Measurements from ENCODE around the gene GALNT3. TPM values are rescaled to one million over a fixed set of nuclear protein-coding genes. Genes with fewer than 3 reads are reported as not detected.

The GALNT3 gene
- total and polyA plus RNA-seq, 2 of the 13 experiments (the other 11 are each of a cell fraction or from before 2014, with no cell fraction given): 0.29 to 0.30 TPM

GRCh38 chr2:165790466-165790865 is 3.6 kb downstream of the GALNT3 start:
- no TSS peak for BruUV-seq (replicated peaks)
- Histone ChIP-seq H3K9me3 (ENCODE audit: low read length) (no peaks in the 10 kb centered on the region), H3K4me2 (ENCODE audit: low read depth, low read length) (no peak overlapping the region), H3K36me3 (replicated peaks in 1 of 2; ENCODE audit: control insufficient read depth in 1 of 2, insufficient read depth in 2 of 2, low read length in 2 of 2) (no peaks in the 10 kb centered on the region), H3K4me3 (replicated peaks in 1 of 3; ENCODE audit: insufficient read depth in 1 of 3, low read depth in 2 of 3, low read length in 3 of 3) (no peak overlapping the region), H3K27ac (ENCODE audit: extremely low read length, insufficient read depth, low read length) (no peak overlapping the region), H3K27me3 (ENCODE audit: control insufficient read depth in 1 of 2, insufficient read depth in 2 of 2, low read length in 2 of 2) (peaks cover 14 to 33% of the 10 kb centered on the region in 2 experiments; a peak in 4 of 5 replicates), H3K79me2 (ENCODE audit: insufficient read depth, low read length) (no peaks in the 10 kb centered on the region), H2AFZ (ENCODE audit: low read length) (no peak overlapping the region), H3K4me1 (ENCODE audit: insufficient read depth, low read length) (0 out of 2 replicates have a peak, but pooled peaks cover 12% of the 10 kb centered on the region), H4K20me1 (ENCODE audit: insufficient read depth, low read length) (no peaks in the 10 kb centered on the region), H3K9ac (ENCODE audit: insufficient read depth, low read depth, low read length) (no peak overlapping the region)
- ChIA-PET POLR2A (no interaction called here), CTCF (ENCODE audit: low intra/inter-chr PET ratio, low total read pairs) (no interaction called here)
- no peak for TF ChIP-seq ZNF451 (CRISPR knock-in tag; IDR thresholded peaks at IDR 0.05)
- no peak for TF ChIP-seq CBX1 (IDR thresholded peaks at IDR 0.05; ENCODE audit: low read depth)
- no peak for TF ChIP-seq GTF3A (CRISPR knock-in tag; conservative IDR thresholded peaks at IDR 0.05)
- no peak for TF ChIP-seq SNRNP70 (IDR thresholded peaks at IDR 0.05; ENCODE audit: low read depth, low read length)
- no peak for TF ChIP-seq ZNF691 (CRISPR knock-in tag; IDR thresholded peaks at IDR 0.05; ENCODE audit: borderline replicate concordance, low read depth)
- no peak for TF ChIP-seq CENPT (CRISPR knock-in tag; IDR thresholded peaks at IDR 0.05; ENCODE audit: low read depth)
- TF ChIP-seq ZBTB39 (CRISPR knock-in tag; IDR thresholded peaks at IDR 0.05): no peak
- no peak for TF ChIP-seq ESRRA (CRISPR knock-in tag; IDR thresholded peaks at IDR 0.05; ENCODE audit: low read depth)
- no peak for TF ChIP-seq KDM4B (CRISPR knock-in tag; IDR thresholded peaks at IDR 0.05)
- TF ChIP-seq BHLHE40 (IDR thresholded peaks at IDR 0.05; ENCODE audit: low read length): no peak
- no peak for TF ChIP-seq MAX (IDR thresholded peaks at IDR 0.05)
- TF ChIP-seq SAFB2 (CRISPR knock-in tag; IDR thresholded peaks at IDR 0.05; ENCODE audit: borderline replicate concordance, low read depth): no peak
- TF ChIP-seq ZBTB7B (CRISPR knock-in tag; IDR thresholded peaks at IDR 0.05): no peak
- TF ChIP-seq ZNF607 (CRISPR knock-in tag; IDR thresholded peaks at IDR 0.05; ENCODE audit: borderline replicate concordance): no peak
- no peak for TF ChIP-seq ZSCAN9 (CRISPR knock-in tag; IDR thresholded peaks at IDR 0.05; ENCODE audit: borderline replicate concordance)
- in situ Hi-C loops (cut with HindIII; ENCODE audit: extremely low pct_ligation_motif_present, low pct_unique_long_range_greater_than_20kb): no loop called here
- ATAC-seq (no peak), FAIRE-seq (no peak), DNase-seq (ENCODE audit: low spot score) (no peak)
- intact Hi-C loops (cut with micrococcal nuclease; ENCODE audit: unreplicated experiment): no loop called here
- WGBS (ENCODE audit: low lambda C conversion rate): 46% methylated on average over 1 of the region's 1 CpG

Data from HepG2 (cell line).